ENCODE results near the gene NOTCH1.

NOTCH1 gene

GRCh38 chr9:136531904-136532798 lies 13.7 kb downstream of the NOTCH1 start:
- no peak for DNase-seq

GRCh38 chr9:136531186-136531903 lies 14.5 kb downstream of the NOTCH1 start:
- no peak for DNase-seq

GRCh38 chr9:136530461-136531089 lies 15.3 kb downstream of the NOTCH1 start:
- no peak for DNase-seq

GRCh38 chr9:136529516-136530460 lies 16.1 kb downstream of the NOTCH1 start:
- DNase-seq = no peak

- DNase-seq = no peak
Measured at GRCh38 chr9:136528716-136529341, 17.0 kb downstream of the NOTCH1 start.

GRCh38 chr9:136527721-136528710 lies 17.8 kb downstream of the NOTCH1 start:
- DNase-seq = peak in 1 of 5 experiments; percentile 17

GRCh38 chr9:136527131-136527530 lies 18.7 kb downstream of the NOTCH1 start:
- no peak for DNase-seq

- DNase-seq = no peak
Measured at GRCh38 chr9:136526625-136527066, 19.2 kb downstream of the NOTCH1 start.

GRCh38 chr9:136525841-136526499 lies 19.9 kb downstream of the NOTCH1 start:
- DNase-seq = no peak

GRCh38 chr9:136525207-136525606 lies 20.6 kb downstream of the NOTCH1 start:
- DNase-seq = no peak

- no peak for DNase-seq
Measured at GRCh38 chr9:136522314-136523237, 23.3 kb downstream of the NOTCH1 start.

- no peak for DNase-seq
Measured at GRCh38 chr9:136521537-136521936, 24.3 kb downstream of the NOTCH1 start.

GRCh38 chr9:136520053-136520540 lies 25.8 kb downstream of the NOTCH1 start:
- DNase-seq = no peak

GRCh38 chr9:136519263-136520052 lies 26.4 kb downstream of the NOTCH1 start:
- DNase-seq = no peak

- no peak for DNase-seq
Measured at GRCh38 chr9:136518623-136519022, 27.2 kb downstream of the NOTCH1 start.

- DNase-seq = no peak
Measured at GRCh38 chr9:136517950-136518349, 27.9 kb downstream of the NOTCH1 start.

GRCh38 chr9:136517012-136517743 lies 28.7 kb downstream of the NOTCH1 start:
- DNase-seq = no peak

Measured in T-helper 2 cell (primary cell).